PC-9 (cell line): Measurements from ENCODE around the gene SLC26A4. TPM values are rescaled to one million over a fixed set of nuclear protein-coding genes. Genes with fewer than 3 reads are reported as not detected.

Experiments
- BruUV-seq: library from RNA; stranded (reverse); fragments of 400-500 nt; replicated peaks from 2 replicates; lab custom pipeline; 2021; lab: Mats Ljungman, UMichigan
- CTCF ChIA-PET: fragments of 300-600 bp; sonication (Branson Sonifier 250); formaldehyde crosslinking; loops from one replicate; lab custom pipeline; 2022; ENCODE audit warnings: antibody characterized with exemption; lab: Charles Lee
- POLR2A ChIA-PET: fragments of 300-600 bp; sonication (Branson Sonifier 250); formaldehyde crosslinking; loops from one replicate; lab custom pipeline; 2022; ENCODE audit warnings: antibody characterized with exemption; ENCODE audit not compliant: unreplicated experiment; lab: Charles Lee
- DNase-seq, 2 experiments: peaks; one replicate each; pipeline versions ENCODE4 v3.0.0 to v3.0.0-alpha.2; 2015 to 2022; ENCODE audit warnings: mixed read lengths in 1 of 2
- H2AFZ ChIP-seq: fragments of 200-600 bp; sonication (generic); 2 replicates; pipeline ENCODE4 v1.8.1; 2017; ENCODE audit warnings: antibody characterized with exemption
- H3F3A ChIP-seq: fragments of 200-600 bp; sonication (generic); 2 replicates; pipeline ENCODE4 v1.8.1; 2017; ENCODE audit warnings: antibody characterized with exemption, mild to moderate bottlenecking, low read depth; ENCODE audit not compliant: insufficient read depth
- H3K27ac ChIP-seq: fragments of 200-600 bp; sonication (generic); 2 replicates; pipeline ENCODE4 v1.6.1; 2016; ENCODE audit warnings: mixed run types
- H3K27me3 ChIP-seq: fragments of 200-600 bp; sonication (generic); 2 replicates; pipeline ENCODE4 v1.6.1; 2016; ENCODE audit warnings: low read depth, mixed run types; ENCODE audit not compliant: insufficient read depth
- H3K36me3 ChIP-seq: fragments of 200-600 bp; sonication (generic); 2 replicates; pipeline ENCODE4 v1.6.1; 2016; ENCODE audit warnings: low read depth, mixed run types
- H3K4me1 ChIP-seq: fragments of 200-600 bp; sonication (generic); replicated peaks from 2 replicates; pipeline ENCODE4 v1.6.1; 2016; ENCODE audit warnings: mixed run types; ENCODE audit not compliant: insufficient read depth
- H3K4me2 ChIP-seq: fragments of 200-600 bp; sonication (generic); 2 replicates; pipeline ENCODE4 v1.6.1; 2017; ENCODE audit warnings: mixed run types
- H3K4me3 ChIP-seq: fragments of 200-600 bp; sonication (generic); 2 replicates; pipeline ENCODE4 v1.6.1; 2016; ENCODE audit warnings: mixed run types
- H3K79me2 ChIP-seq: fragments of 200-600 bp; sonication (generic); 2 replicates; pipeline ENCODE4 v1.6.1; 2017; ENCODE audit warnings: low read depth, mixed run types
- H3K9me2 ChIP-seq: fragments of 200-600 bp; sonication (generic); 2 replicates; pipeline ENCODE4 v1.8.1; 2017; ENCODE audit warnings: mild to moderate bottlenecking; ENCODE audit not compliant: insufficient read depth
- H3K9me3 ChIP-seq: fragments of 200-600 bp; sonication (generic); 2 replicates; pipeline ENCODE4 v1.8.1; 2016; ENCODE audit warnings: low read depth; ENCODE audit not compliant: insufficient read depth
- H4K20me1 ChIP-seq: fragments of 200-600 bp; sonication (generic); 2 replicates; pipeline ENCODE4 v1.8.1; 2017; ENCODE audit not compliant: insufficient read depth
- CTCF ChIP-seq: fragments of 200-600 bp; sonication (generic); conservative IDR thresholded peaks from 2 replicates; pipeline ENCODE4 v1.6.1; 2017; ENCODE audit warnings: mixed run types, antibody characterized with exemption, mild to moderate bottlenecking, moderate library complexity
- EZH2 ChIP-seq: fragments of 200-600 bp; sonication (generic); IDR thresholded peaks from 2 replicates; pipeline ENCODE4 v1.8.0; 2017; ENCODE audit warnings: antibody characterized with exemption, low read depth
- intact Hi-C: fragments of 100-400 bp; cut with micrococcal nuclease; formaldehyde crosslinking; loops from one replicate; pipeline ENCODE4 v1.10.0; 2022; ENCODE audit not compliant: unreplicated experiment
- total RNA-seq: library from RNA; stranded (reverse); gene quantifications from 2 replicates; pipeline ENCODE4 v1.2.3, GENCODE V29; 2021

Gene SLC26A4
- total RNA-seq, 1 experiment from 2014 or later = 1.7 TPM

GRCh38 chr7:107711301-107711700 lies 50.7 kb downstream of the SLC26A4 start:
- Histone ChIP-seq H4K20me1 (no peaks in the 10 kb centered on the region), H3K27ac (no peak overlapping the region), H3K4me1 (no peaks in the 10 kb centered on the region), H3K79me2 (no peaks in the 10 kb centered on the region), H3K9me3 (no peaks in the 10 kb centered on the region), H3K4me2 (no peak overlapping the region), H2AFZ (no peak overlapping the region), H3K36me3 (no peaks in the 10 kb centered on the region), H3F3A (no peaks in the 10 kb centered on the region), H3K4me3 (no peak overlapping the region), H3K27me3 (no peaks in the 10 kb centered on the region), H3K9me2 (no peaks in the 10 kb centered on the region)
- intact Hi-C loops = no loop called here
- ChIA-PET POLR2A (interaction anchor here (0.6 kb wide), 1 partner anchor 16 kb away, joined by 3 read pairs; no protein-coding TSS in a partner anchor), CTCF (no interaction called here)
- TF ChIP-seq EZH2 = no peak
- TF ChIP-seq CTCF = no peak
- no peak for DNase-seq
- BruUV-seq = no TSS peak

- no peaks in the 10 kb centered on the region for H3K79me2 ChIP-seq
- no peaks in the 10 kb centered on the region for H3K36me3 ChIP-seq
- H3K4me1 ChIP-seq = no peaks in the 10 kb centered on the region
- H3K4me3 ChIP-seq = no peak overlapping the region
- no peaks in the 10 kb centered on the region for H3F3A ChIP-seq
- no peaks in the 10 kb centered on the region for H4K20me1 ChIP-seq
- H3K9me3 ChIP-seq = no peaks in the 10 kb centered on the region
- no peak for DNase-seq
- BruUV-seq = no TSS peak
- intact Hi-C loops = no loop called here
- no peaks in the 10 kb centered on the region for H3K9me2 ChIP-seq
- no peak overlapping the region for H3K4me2 ChIP-seq
- H3K27ac ChIP-seq = no peak overlapping the region
- no peak for TF ChIP-seq EZH2
- TF ChIP-seq CTCF = no peak
- no peaks in the 10 kb centered on the region for H3K27me3 ChIP-seq
- POLR2A ChIA-PET = no interaction called here
- CTCF ChIA-PET = no interaction called here
- H2AFZ ChIP-seq = no peak overlapping the region
Measured at GRCh38 chr7:107712025-107712424, 51.4 kb downstream of the SLC26A4 start.

GRCh38 chr7:107712896-107713295 lies 52.3 kb downstream of the SLC26A4 start:
- H3K79me2 ChIP-seq = no peaks in the 10 kb centered on the region
- POLR2A ChIA-PET = interaction anchor here (0.7 kb wide), 1 partner anchor 131 kb away, joined by 4 read pairs; no protein-coding TSS in a partner anchor
- no peak overlapping the region for H3K27ac ChIP-seq
- no peak overlapping the region for H3K4me3 ChIP-seq
- BruUV-seq = no TSS peak
- no peak overlapping the region for H2AFZ ChIP-seq
- no peaks in the 10 kb centered on the region for H3K9me3 ChIP-seq
- no peaks in the 10 kb centered on the region for H3K36me3 ChIP-seq
- no peak for DNase-seq
- TF ChIP-seq CTCF = no peak
- no peak for TF ChIP-seq EZH2
- H3K9me2 ChIP-seq = no peaks in the 10 kb centered on the region
- intact Hi-C loops = no loop called here
- no peak overlapping the region for H3K4me2 ChIP-seq
- H3F3A ChIP-seq = no peaks in the 10 kb centered on the region
- no peaks in the 10 kb centered on the region for H3K27me3 ChIP-seq
- H3K4me1 ChIP-seq = 0 out of 2 replicates have a peak, but pooled peaks cover under 1% of the 10 kb centered on the region
- CTCF ChIA-PET = no interaction called here
- H4K20me1 ChIP-seq = no peaks in the 10 kb centered on the region
